Colonic mucosa (tissue), 4 donors: ENCODE measurements around the gene GXYLT2. TPM values are rescaled to one million over a fixed set of nuclear protein-coding genes. Genes with fewer than 3 reads are reported as not detected.

ENCODE experiments used
- DNase-seq: peaks from one replicate; pipeline ENCODE4 v3.0.0-alpha.2; 2020
- H3K27ac ChIP-seq: fragments of 200-600 bp; one replicate; pipeline ENCODE4 v1.8.0; 2021
- H3K27me3 ChIP-seq: fragments of 200-600 bp; one replicate; pipeline ENCODE4 v1.8.0; 2021
- H3K36me3 ChIP-seq: fragments of 200-600 bp; one replicate; pipeline ENCODE4 v1.8.0; 2021
- H3K4me1 ChIP-seq: fragments of 200-600 bp; one replicate; pipeline ENCODE4 v1.8.0; 2021; ENCODE audit warnings: mild to moderate bottlenecking
- H3K4me3 ChIP-seq: fragments of 200-600 bp; one replicate; pipeline ENCODE4 v1.8.0; 2021
- H3K9ac ChIP-seq, 2 donors: one replicate each; pipeline ENCODE4 v1.7.0; 2013; ENCODE audit warnings: control low read depth in 2 of 2, low read depth in 2 of 2, low read length in 2 of 2
- H3K9me3 ChIP-seq: fragments of 200-600 bp; one replicate; pipeline ENCODE4 v1.8.0; 2021
- intact Hi-C: fragments of 100-400 bp; cut with DNase I; formaldehyde crosslinking; loops from one replicate; pipeline ENCODE4 v1.14.1; 2022
- total RNA-seq, 2 donors: library from RNA; stranded (reverse); fragmentation: NEBNext Ultra II Directional in 1 of 2; extraction: Animal tissue kit (Norgen Biotek cat#: 25700) in 1 of 2; gene quantifications; one replicate each; pipeline ENCODE4 v1.2.1, GENCODE V29; 2021
- TF ChIP-seq, protein P1 (sequence below): fragments of 200-600 bp; IDR thresholded peaks from one replicate; pipeline ENCODE4 v1.8.0; 2022; ENCODE audit warnings: antibody characterized with exemption, mild to moderate bottlenecking
- donor health status: healthy.
- donor health status: DM: no; HTN: no; CAD: no.
- donor health status: DM: no; HTN: no; CAD: no.

The GXYLT2 gene
- total RNA-seq, 2 donors from 2014 or later = 7.3 to 8.4 TPM

DNA sequence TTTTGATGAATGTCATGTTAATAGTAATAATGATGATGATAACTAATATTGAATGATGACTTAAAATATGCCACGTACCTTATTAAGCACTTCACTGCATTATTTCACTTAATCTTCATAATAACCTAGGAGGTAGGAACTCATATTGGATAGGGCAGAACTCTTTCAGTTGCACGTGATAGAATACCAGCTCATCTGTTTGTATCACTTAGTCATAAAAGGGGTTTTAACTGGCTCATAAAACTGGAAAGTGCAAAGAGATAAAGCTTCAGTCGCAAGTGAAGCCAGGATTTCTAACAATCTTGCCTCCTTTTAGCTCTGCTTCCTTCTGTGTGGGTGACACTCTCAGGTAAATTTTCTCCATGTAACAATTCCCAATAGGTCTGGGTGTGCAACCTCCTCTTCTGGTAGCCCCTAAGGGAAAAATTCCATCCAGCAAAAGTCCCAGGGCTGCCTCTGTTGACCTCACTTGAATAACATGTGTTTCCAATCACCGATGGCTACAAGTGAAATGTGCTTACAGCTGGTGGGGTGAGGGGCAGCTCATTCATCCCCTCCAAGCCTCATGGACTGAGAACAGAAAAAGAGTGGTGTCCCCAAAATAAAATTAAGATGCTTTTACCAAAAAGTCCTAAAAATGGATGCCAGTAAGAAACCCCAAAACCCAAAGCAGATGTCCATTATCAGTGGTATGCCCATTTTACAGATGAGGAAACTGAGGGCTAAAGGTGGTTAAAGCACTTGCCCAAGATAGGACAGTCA lies 9.3 kb downstream of the GXYLT2 start:
- TF ChIP-seq, protein P1, sequence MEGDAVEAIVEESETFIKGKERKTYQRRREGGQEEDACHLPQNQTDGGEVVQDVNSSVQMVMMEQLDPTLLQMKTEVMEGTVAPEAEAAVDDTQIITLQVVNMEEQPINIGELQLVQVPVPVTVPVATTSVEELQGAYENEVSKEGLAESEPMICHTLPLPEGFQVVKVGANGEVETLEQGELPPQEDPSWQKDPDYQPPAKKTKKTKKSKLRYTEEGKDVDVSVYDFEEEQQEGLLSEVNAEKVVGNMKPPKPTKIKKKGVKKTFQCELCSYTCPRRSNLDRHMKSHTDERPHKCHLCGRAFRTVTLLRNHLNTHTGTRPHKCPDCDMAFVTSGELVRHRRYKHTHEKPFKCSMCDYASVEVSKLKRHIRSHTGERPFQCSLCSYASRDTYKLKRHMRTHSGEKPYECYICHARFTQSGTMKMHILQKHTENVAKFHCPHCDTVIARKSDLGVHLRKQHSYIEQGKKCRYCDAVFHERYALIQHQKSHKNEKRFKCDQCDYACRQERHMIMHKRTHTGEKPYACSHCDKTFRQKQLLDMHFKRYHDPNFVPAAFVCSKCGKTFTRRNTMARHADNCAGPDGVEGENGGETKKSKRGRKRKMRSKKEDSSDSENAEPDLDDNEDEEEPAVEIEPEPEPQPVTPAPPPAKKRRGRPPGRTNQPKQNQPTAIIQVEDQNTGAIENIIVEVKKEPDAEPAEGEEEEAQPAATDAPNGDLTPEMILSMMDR = no peak
- no peak overlapping the region for H3K9ac ChIP-seq
- intact Hi-C loops = no loop called here
- H3K36me3 ChIP-seq = no peaks in the 10 kb centered on the region
- no peaks in the 10 kb centered on the region for H3K9me3 ChIP-seq
- H3K27me3 ChIP-seq = no peaks in the 10 kb centered on the region
- no peak overlapping the region for H3K4me3 ChIP-seq
- H3K4me1 ChIP-seq = no peaks in the 10 kb centered on the region
- DNase-seq = no peak
- no peak overlapping the region for H3K27ac ChIP-seq

DNA sequence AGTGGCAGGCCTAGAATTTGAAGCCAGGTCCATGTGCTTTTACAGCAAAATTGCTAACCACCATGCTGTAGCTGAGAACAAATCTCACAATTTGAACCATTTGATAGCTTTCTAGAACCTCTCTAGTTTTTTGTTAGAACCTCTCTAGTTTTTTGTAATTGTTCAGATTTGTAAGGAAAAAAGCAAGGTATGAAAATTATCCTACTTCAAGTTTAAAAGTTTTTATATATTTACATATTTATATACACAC lies 9.8 kb downstream of the GXYLT2 start:
- DNase-seq = no peak
- H3K4me1 ChIP-seq = no peaks in the 10 kb centered on the region
- H3K9me3 ChIP-seq = no peaks in the 10 kb centered on the region
- intact Hi-C loops = no loop called here
- no peak overlapping the region for H3K27ac ChIP-seq
- TF ChIP-seq, protein P1 = no peak
- H3K27me3 ChIP-seq = no peaks in the 10 kb centered on the region
- H3K36me3 ChIP-seq = no peaks in the 10 kb centered on the region
- no peak overlapping the region for H3K4me3 ChIP-seq
- H3K9ac ChIP-seq = no peak overlapping the region

DNA sequence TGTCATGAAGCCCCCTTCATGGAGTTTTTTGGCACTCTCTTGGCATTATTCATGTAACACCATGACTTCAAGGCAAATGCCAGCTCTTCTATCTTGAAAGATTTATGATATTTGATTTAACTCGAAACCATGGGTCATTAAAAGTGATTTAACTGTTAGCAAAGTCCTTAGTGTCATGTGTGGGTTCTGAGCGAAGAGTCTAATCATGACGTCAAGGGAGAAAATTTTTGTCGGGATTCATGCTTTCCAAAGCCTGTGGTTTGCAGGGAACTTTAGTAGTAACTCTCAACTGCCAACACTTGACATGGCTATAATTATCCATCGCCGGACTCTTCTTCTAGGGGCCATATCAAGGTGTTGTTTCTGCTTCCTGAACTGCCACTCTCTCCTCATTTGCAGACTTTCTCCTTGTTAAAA lies 11.5 kb downstream of the GXYLT2 start:
- no peak overlapping the region for H3K27ac ChIP-seq
- TF ChIP-seq, protein P1 = no peak
- intact Hi-C loops = no loop called here

DNA sequence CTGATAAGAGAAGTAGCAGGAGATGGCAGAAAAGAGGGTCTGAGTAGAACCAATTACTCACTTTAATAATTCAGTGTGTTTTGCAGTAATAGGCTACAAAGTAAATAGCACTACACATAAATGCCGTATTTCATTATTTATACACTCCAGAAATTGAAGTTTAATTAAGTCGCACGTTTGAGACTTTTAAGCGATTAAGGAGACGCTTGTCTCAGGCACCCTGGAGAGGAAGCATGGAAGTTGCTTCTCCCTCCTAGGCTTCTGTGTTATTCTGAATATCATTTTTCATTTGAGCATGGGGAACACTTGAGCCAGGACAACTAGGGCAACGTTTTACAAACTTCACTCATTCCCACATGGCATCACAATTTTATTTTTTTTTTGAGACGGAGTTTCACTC lies 12.2 kb downstream of the GXYLT2 start:
- no peak overlapping the region for H3K27ac ChIP-seq
- TF ChIP-seq, protein P1 = no peak
- no peaks in the 10 kb centered on the region for H3K9me3 ChIP-seq
- H3K36me3 ChIP-seq = no peaks in the 10 kb centered on the region
- no peaks in the 10 kb centered on the region for H3K4me1 ChIP-seq
- intact Hi-C loops = no loop called here
- no peaks in the 10 kb centered on the region for H3K27me3 ChIP-seq
- H3K9ac ChIP-seq = no peak overlapping the region
- no peak overlapping the region for H3K4me3 ChIP-seq
- no peak for DNase-seq

More for the DNA sequence above, 11.5 kb downstream of the GXYLT2 start:
- no peaks in the 10 kb centered on the region for H3K4me1 ChIP-seq
- no peak for DNase-seq
- no peak overlapping the region for H3K4me3 ChIP-seq
- H3K9me3 ChIP-seq = no peaks in the 10 kb centered on the region
- no peaks in the 10 kb centered on the region for H3K27me3 ChIP-seq
- no peaks in the 10 kb centered on the region for H3K36me3 ChIP-seq
- H3K9ac ChIP-seq = no peak overlapping the region

DNA sequence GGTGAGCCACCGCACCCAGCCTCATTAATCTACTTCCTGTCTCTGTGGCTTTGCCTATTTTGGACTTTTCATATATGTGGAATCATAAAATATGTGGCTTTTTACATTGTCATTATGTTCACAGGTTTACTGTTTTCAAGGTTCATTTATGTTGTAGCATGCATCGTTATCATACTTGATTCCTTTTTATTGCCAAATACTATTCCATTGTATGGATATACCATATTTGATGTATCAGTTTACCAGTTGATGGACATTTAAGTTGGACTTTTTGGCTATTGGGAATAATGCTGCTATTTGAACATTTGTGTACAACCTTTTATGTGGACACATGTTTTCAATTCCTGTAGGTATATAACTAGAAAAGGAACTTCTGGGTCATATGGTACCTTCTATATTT lies 14.0 kb downstream of the GXYLT2 start:
- TF ChIP-seq, protein P1 = no peak
- Histone ChIP-seq H3K27me3 (no peaks in the 10 kb centered on the region), H3K9ac (no peak overlapping the region), H3K4me1 (no peaks in the 10 kb centered on the region), H3K27ac (no peak overlapping the region), H3K36me3 (no peaks in the 10 kb centered on the region), H3K9me3 (no peaks in the 10 kb centered on the region), H3K4me3 (no peak overlapping the region)
- intact Hi-C loops = no loop called here
- DNase-seq = no peak
